Neutrophil (primary cell): ENCODE measurements around the gene SPESP1.
"Not testable (repeated sequence)": the region's sequence is repeated elsewhere in the genome, so short reads cannot be mapped to it uniquely, and the experiment has no call there.

Experiments
- H3K27ac ChIP-seq: fragments of 200-600 bp; sonication (generic); 2 replicates; pipeline ENCODE4 v1.5.1; 2016; ENCODE audit warnings: mild to moderate bottlenecking, moderate library complexity
- H3K27me3 ChIP-seq: fragments of 200-600 bp; sonication (generic); 2 replicates; pipeline ENCODE4 v1.6.0; 2016; ENCODE audit warnings: mild to moderate bottlenecking
- H3K36me3 ChIP-seq: fragments of 200-600 bp; sonication (generic); 2 replicates; pipeline ENCODE4 v1.5.1; 2017
- H3K4me1 ChIP-seq, 2 experiments: fragments of 200-600 bp in 1 of 2; sonication (generic) in 1 of 2; 1 replicate in 1 of 2; 2 replicates in 1 of 2; pipeline versions ENCODE4 v1.5.1 to v1.6.1; 2013 to 2016; ENCODE audit warnings: low read depth in 1 of 2, low read length in 1 of 2, mild to moderate bottlenecking in 1 of 2, moderate library complexity in 1 of 2; ENCODE audit not compliant: control insufficient read depth in 1 of 2, insufficient read depth in 1 of 2
- H3K4me3 ChIP-seq, 2 experiments: fragments of 200-600 bp in 1 of 2; sonication (generic) in 1 of 2; 1 replicate in 1 of 2; 2 replicates in 1 of 2; pipeline ENCODE4 v1.5.1; 2013 to 2016; ENCODE audit warnings: low read depth in 1 of 2, low read length in 1 of 2, mild to moderate bottlenecking in 1 of 2, moderate library complexity in 1 of 2
- H3K9me3 ChIP-seq: fragments of 200-600 bp; sonication (generic); 2 replicates; pipeline ENCODE4 v1.5.1; 2016
- TF ChIP-seq, protein P1 (sequence below): fragments of 200-600 bp; sonication (generic); IDR thresholded peaks from 2 replicates; pipeline ENCODE4 v1.5.1; 2016; ENCODE audit warnings: antibody characterized with exemption

Gene SPESP1

DNA sequence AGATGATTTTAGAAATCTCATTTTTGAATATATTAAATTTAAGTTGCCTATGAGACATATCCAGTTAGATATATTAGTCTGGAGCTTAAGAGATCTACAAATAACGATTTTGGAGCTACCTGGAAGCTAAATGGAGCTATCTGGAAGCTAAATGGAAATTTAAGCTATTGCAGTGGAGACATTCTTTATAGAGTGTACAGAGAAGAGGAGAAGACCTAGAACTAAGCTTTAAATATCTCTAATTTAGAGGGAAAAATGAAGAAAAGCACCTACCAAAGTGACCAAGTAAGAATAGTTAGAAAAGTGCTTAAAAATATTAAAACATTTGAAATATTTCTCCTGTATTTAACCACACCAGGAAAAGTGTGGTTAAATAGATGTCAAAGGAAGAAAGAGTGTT is 28.3 kb downstream of the SPESP1 start:
- Histone ChIP-seq H3K27me3 (no peaks in the 10 kb centered on the region), H3K4me1 (no peaks in the 10 kb centered on the region), H3K27ac (no peak overlapping the region), H3K4me3 (no peak overlapping the region), H3K36me3 (no peaks in the 10 kb centered on the region), H3K9me3 (no peaks in the 10 kb centered on the region)
- TF ChIP-seq, protein P1, sequence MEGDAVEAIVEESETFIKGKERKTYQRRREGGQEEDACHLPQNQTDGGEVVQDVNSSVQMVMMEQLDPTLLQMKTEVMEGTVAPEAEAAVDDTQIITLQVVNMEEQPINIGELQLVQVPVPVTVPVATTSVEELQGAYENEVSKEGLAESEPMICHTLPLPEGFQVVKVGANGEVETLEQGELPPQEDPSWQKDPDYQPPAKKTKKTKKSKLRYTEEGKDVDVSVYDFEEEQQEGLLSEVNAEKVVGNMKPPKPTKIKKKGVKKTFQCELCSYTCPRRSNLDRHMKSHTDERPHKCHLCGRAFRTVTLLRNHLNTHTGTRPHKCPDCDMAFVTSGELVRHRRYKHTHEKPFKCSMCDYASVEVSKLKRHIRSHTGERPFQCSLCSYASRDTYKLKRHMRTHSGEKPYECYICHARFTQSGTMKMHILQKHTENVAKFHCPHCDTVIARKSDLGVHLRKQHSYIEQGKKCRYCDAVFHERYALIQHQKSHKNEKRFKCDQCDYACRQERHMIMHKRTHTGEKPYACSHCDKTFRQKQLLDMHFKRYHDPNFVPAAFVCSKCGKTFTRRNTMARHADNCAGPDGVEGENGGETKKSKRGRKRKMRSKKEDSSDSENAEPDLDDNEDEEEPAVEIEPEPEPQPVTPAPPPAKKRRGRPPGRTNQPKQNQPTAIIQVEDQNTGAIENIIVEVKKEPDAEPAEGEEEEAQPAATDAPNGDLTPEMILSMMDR: no peak

DNA sequence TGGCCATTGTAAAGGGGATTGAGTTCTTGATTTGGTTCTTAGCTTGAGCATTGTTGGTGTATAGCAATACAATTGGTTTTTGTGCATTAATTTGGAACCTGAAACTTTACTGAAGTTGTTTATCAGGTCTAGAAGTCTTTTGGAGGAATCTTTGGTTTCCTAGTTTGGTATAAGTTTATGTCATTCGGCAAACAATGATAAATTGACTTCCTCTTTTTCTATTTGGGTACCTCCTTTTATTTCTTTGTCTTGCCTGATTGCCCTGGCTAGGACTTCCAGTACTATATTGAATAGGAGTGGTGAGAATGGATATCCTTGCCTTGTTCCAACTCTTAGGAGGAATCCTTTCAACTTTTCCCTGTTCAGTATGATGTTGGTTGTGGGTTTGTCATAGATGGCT is 32.1 kb downstream of the SPESP1 start:
- Histone ChIP-seq H3K4me1 (no peaks in the 10 kb centered on the region), H3K36me3 (no peaks in the 10 kb centered on the region), H3K9me3 (no peaks in the 10 kb centered on the region), H3K27me3 (no peaks in the 10 kb centered on the region), H3K4me3 (no peak overlapping the region), H3K27ac (no peak overlapping the region)
- TF ChIP-seq, protein P1: no peak

DNA sequence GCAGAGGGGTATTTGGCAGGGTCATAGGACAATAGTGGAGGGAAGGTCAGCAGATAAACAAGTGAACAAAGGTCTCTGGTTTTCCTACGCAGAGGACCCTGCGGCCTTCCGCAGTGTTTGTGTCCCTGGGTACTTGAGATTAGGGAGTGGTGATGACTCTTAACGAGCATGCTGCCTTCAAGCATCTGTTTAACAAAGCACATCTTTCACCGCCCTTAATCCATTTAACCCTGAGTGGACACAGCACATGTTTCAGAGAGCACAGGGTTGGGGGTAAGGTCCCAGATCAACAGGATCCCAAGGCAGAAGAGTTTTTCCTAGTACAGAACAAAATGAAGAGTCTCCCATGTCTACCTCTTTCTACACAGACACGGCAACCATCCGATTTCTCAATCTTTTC is 33.4 kb downstream of the SPESP1 start:
- H3K27ac ChIP-seq, H3K4me3 ChIP-seq, H3K27me3 ChIP-seq, H3K4me1 ChIP-seq, H3K36me3 ChIP-seq, H3K9me3 ChIP-seq: not testable (repeated sequence)

DNA sequence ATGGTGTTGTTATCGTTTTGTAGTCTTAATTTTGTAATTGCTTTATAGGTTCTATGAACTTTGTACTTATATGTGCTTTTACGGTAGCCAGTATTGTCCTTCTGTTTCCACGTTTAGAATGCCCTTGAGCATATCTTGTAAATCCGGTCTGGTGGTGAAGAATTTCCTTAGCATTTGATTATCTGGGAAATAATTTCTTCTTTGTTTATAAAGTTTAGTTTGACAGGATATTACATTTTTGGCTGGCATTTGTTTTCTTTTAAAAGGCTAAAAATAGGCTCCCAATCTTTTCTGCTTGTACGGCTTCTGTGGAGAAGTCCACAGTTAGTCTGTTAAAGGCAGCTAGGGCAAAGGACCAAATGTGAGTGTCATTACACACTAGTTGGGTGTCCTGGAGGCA is 36.7 kb downstream of the SPESP1 start:
- Histone ChIP-seq H3K4me3 (no peak overlapping the region), H3K27me3 (no peaks in the 10 kb centered on the region), H3K9me3 (no peaks in the 10 kb centered on the region), H3K27ac (no peak overlapping the region), H3K4me1 (no peaks in the 10 kb centered on the region), H3K36me3 (no peaks in the 10 kb centered on the region)
- TF ChIP-seq, protein P1: no peak

DNA sequence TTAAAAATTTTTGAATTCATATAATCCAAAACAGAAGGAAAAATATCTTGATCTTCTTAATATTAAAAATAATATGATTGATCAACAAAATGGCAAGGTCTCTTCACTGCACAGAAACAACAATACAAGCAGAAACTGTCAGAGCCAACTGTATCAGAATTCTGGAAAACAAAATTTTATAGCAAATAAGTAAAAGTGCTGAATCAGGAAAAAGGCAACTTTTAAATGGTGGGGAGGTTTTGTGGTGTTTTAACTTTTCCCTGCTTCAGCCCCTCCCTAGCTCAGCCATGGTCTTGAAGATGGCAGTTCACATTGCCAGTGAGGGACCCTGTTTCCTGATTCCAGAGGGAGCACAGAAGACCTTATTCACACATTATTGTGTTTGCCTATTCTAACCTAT is 37.6 kb downstream of the SPESP1 start:
- H3K27me3 ChIP-seq: no peaks in the 10 kb centered on the region
- TF ChIP-seq, protein P1: no peak

DNA sequence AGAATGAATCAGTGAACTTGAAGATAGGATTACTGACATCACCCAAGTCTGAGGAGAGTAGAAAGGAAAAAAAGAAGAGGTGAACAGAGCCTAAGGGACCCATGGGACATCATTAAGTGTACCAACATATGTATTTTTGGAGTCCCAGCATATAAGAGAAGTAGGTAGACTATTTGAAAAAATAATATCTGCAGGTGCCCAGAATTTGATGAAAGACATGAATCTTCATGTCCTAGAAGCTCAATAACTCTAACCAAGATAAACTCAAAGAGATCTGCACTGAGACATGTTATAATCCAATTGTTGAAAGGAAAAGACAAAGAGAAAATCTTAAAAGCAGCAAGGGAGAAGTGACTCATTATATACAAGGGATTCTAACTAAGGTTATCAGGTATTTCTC is 39.0 kb downstream of the SPESP1 start:
- Histone ChIP-seq H3K9me3 (no peaks in the 10 kb centered on the region), H3K4me1 (no peaks in the 10 kb centered on the region), H3K36me3 (no peaks in the 10 kb centered on the region), H3K4me3 (no peak overlapping the region), H3K27ac (no peak overlapping the region), H3K27me3 (no peaks in the 10 kb centered on the region)
- TF ChIP-seq, protein P1: no peak

More for the DNA sequence above, 37.6 kb downstream of the SPESP1 start:
- Histone ChIP-seq H3K36me3 (no peaks in the 10 kb centered on the region), H3K9me3 (no peaks in the 10 kb centered on the region), H3K27ac (no peak overlapping the region), H3K4me1 (no peaks in the 10 kb centered on the region), H3K4me3 (no peak overlapping the region)
